Thyroid gland (tissue), 4 donors: ENCODE data around the gene DHX15.

Experiments used
- POLR2A ChIP-seq, 2 donors: fragments of 450-650 bp; IDR thresholded peaks; one replicate each; pipeline ENCODE4 v1.6.1; 2017; ENCODE audit warnings: antibody characterized with exemption in 2 of 2, mild to moderate bottlenecking in 2 of 2, moderate library complexity in 1 of 2
- TF ChIP-seq, protein P1 (sequence below), 6 experiments: fragments of 200-600 bp in 3 of 6; fragments of 450-650 bp in 3 of 6; sonication (generic) in 3 of 6; IDR thresholded peaks; one replicate each; pipeline ENCODE4 v1.5.1; 2016 to 2019; ENCODE audit warnings: antibody characterized with exemption in 6 of 6, mild to moderate bottlenecking in 2 of 6, inconsistent platforms in 1 of 6, moderate library complexity in 1 of 6

DNA sequence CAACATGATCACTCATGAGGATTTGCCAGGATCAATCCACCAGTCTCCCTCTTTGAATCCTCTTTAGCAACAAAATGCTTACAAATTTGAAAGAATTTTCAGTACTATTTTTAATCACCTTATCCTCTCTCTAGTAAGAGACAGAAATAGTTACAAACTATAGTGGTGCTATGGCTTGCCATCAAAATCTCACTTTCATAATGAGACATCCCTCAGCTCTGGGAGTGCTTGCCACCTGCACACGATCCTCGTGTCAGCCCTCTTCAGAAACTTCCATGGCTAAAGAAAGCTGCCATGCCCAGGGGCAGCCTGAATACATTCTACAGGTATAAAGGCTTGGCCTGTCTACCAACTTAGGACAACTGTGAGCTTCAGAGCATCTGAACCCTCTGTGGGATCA lies 5.1 kb upstream of the DHX15 start:
- TF ChIP-seq, protein P1, sequence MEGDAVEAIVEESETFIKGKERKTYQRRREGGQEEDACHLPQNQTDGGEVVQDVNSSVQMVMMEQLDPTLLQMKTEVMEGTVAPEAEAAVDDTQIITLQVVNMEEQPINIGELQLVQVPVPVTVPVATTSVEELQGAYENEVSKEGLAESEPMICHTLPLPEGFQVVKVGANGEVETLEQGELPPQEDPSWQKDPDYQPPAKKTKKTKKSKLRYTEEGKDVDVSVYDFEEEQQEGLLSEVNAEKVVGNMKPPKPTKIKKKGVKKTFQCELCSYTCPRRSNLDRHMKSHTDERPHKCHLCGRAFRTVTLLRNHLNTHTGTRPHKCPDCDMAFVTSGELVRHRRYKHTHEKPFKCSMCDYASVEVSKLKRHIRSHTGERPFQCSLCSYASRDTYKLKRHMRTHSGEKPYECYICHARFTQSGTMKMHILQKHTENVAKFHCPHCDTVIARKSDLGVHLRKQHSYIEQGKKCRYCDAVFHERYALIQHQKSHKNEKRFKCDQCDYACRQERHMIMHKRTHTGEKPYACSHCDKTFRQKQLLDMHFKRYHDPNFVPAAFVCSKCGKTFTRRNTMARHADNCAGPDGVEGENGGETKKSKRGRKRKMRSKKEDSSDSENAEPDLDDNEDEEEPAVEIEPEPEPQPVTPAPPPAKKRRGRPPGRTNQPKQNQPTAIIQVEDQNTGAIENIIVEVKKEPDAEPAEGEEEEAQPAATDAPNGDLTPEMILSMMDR (IDR thresholded peaks at IDR 0.05): no peak
- no peak for TF ChIP-seq POLR2A (IDR thresholded peaks at IDR 0.05)
